CD14-positive monocyte (primary cell): ENCODE data around the gene PNMA6E. TPM values are rescaled to one million over a fixed set of nuclear protein-coding genes. Genes with fewer than 3 reads are reported as not detected.

Experiments
- DNase-seq, 3 donors: peaks; one replicate each; pipeline ENCODE4 v3.0.0-alpha.2; 2011 to 2022
- H2AFZ ChIP-seq: 2 replicates; pipeline ENCODE4 v1.6.0; 2012; ENCODE audit warnings: mild to moderate bottlenecking, low read depth, low read length, inconsistent platforms; ENCODE audit not compliant: insufficient read depth, poor library complexity, severe bottlenecking
- H3K27ac ChIP-seq, 2 donors: 1 replicate in 1 of 2; 2 replicates in 1 of 2; pipeline ENCODE4 v1.5.1; 2012 to 2013; ENCODE audit warnings: low read length in 2 of 2, control low read depth in 1 of 2, inconsistent platforms in 1 of 2, low read depth in 1 of 2, mild to moderate bottlenecking in 1 of 2
- H3K27me3 ChIP-seq, 2 donors: one replicate each; pipeline versions ENCODE4 v1.6.0 to v1.6.1; 2011 to 2013; ENCODE audit warnings: low read length in 2 of 2; ENCODE audit not compliant: control insufficient read depth in 2 of 2, insufficient read depth in 2 of 2
- H3K36me3 ChIP-seq, 2 donors: replicated peaks in 1 of 2; 1 replicate in 1 of 2; 2 replicates in 1 of 2; pipeline versions ENCODE4 v1.5.1 to v1.6.1; 2012 to 2013; ENCODE audit warnings: low read length in 2 of 2, control low read depth in 1 of 2, inconsistent platforms in 1 of 2, mild to moderate bottlenecking in 1 of 2; ENCODE audit not compliant: insufficient read depth in 2 of 2, control insufficient read depth in 1 of 2
- H3K4me1 ChIP-seq, 2 donors: 1 replicate in 1 of 2; 2 replicates in 1 of 2; pipeline versions ENCODE4 v1.5.1 to v1.6.1; 2012 to 2013; ENCODE audit warnings: low read length in 2 of 2, control low read depth in 1 of 2, inconsistent platforms in 1 of 2, mild to moderate bottlenecking in 1 of 2, moderate library complexity in 1 of 2; ENCODE audit not compliant: insufficient read depth in 2 of 2, control insufficient read depth in 1 of 2
- H3K4me2 ChIP-seq: replicated peaks from 2 replicates; pipeline ENCODE3; 2012; ENCODE audit warnings: low read length, moderate library complexity, mild to moderate bottlenecking; ENCODE audit not compliant: poor library complexity, severe bottlenecking; ENCODE audit errors: extremely low read depth
- H3K4me3 ChIP-seq, 3 experiments: fragments of 200-600 bp in 1 of 3; sonication (generic) in 1 of 3; replicated peaks in 1 of 3; 1 replicate in 2 of 3; 2 replicates in 1 of 3; pipeline ENCODE4 v1.5.1; 2011 to 2013; ENCODE audit warnings: low read length in 3 of 3, mild to moderate bottlenecking in 3 of 3, control low read depth in 2 of 3, low read depth in 2 of 3, inconsistent platforms in 1 of 3, moderate library complexity in 1 of 3
- H3K79me2 ChIP-seq: 2 replicates; pipeline ENCODE4 v1.6.0; 2012; ENCODE audit warnings: mild to moderate bottlenecking, control low read depth, inconsistent platforms, low read length, moderate library complexity; ENCODE audit not compliant: insufficient read depth
- H3K9ac ChIP-seq: 2 replicates; pipeline ENCODE4 v1.6.0; 2017; ENCODE audit warnings: low read length, mild to moderate bottlenecking; ENCODE audit not compliant: insufficient read depth, poor library complexity, severe bottlenecking
- H3K9me3 ChIP-seq, 2 donors: replicated peaks in 1 of 2; 1 replicate in 1 of 2; 2 replicates in 1 of 2; pipeline versions ENCODE4 v1.5.1 to v1.6.1; 2012 to 2013; ENCODE audit warnings: low read length in 2 of 2, control low read depth in 1 of 2; ENCODE audit not compliant: control insufficient read depth in 1 of 2, insufficient read depth in 1 of 2
- H4K20me1 ChIP-seq: 2 replicates; pipeline ENCODE4 v1.6.0; 2012; ENCODE audit warnings: mild to moderate bottlenecking, low read length, control low read depth, moderate library complexity; ENCODE audit not compliant: insufficient read depth
- H3K27ac Mint-ChIP-seq, 7 donors: one replicate each; pipeline ENCODE4 v1.8.0; 2020; ENCODE audit warnings: mild to moderate bottlenecking in 7 of 7, mixed read lengths in 7 of 7, moderate library complexity in 6 of 7, inconsistent platforms in 2 of 7
- H3K27me3 Mint-ChIP-seq, 3 donors: one replicate each; pipeline ENCODE4 v1.8.0; 2021 to 2022; ENCODE audit warnings: low read depth in 3 of 3, mild to moderate bottlenecking in 3 of 3, mixed read lengths in 3 of 3, moderate library complexity in 3 of 3, inconsistent platforms in 1 of 3
- H3K36me3 Mint-ChIP-seq, 2 donors: one replicate each; pipeline ENCODE4 v1.8.0; 2020; ENCODE audit warnings: mixed read lengths in 2 of 2, inconsistent platforms in 1 of 2, mild to moderate bottlenecking in 1 of 2
- H3K4me1 Mint-ChIP-seq: one replicate; pipeline ENCODE4 v1.8.0; 2020; ENCODE audit warnings: mild to moderate bottlenecking, mixed read lengths
- H3K4me3 Mint-ChIP-seq, 2 donors: one replicate each; pipeline ENCODE4 v1.8.0; 2020; ENCODE audit warnings: mild to moderate bottlenecking in 2 of 2, mixed read lengths in 2 of 2, moderate library complexity in 1 of 2
- H3K9me3 Mint-ChIP-seq, 7 donors: one replicate each; pipeline ENCODE4 v1.8.0; 2020 to 2022; ENCODE audit warnings: mixed read lengths in 7 of 7, mild to moderate bottlenecking in 6 of 7, moderate library complexity in 6 of 7, inconsistent platforms in 2 of 7
- WGBS: methylation state at CpG from one replicate; pipeline ENCODE4 v1.1.5; 2013; ENCODE audit warnings: missing lambda C conversion rate; ENCODE audit not compliant: insufficient coverage; 5-methylcytosine and 5-hydroxymethylcytosine counted together
- intact Hi-C, 2 donors: fragments of 100-400 bp; cut with micrococcal nuclease; formaldehyde crosslinking; loops; one replicate each; pipeline versions ENCODE4 v1.15.0 to v1.15.1; 2023
- polyA plus RNA-seq, 3 donors: library from polyadenylated mRNA; depleted of rRNA in 1 of 3; unstranded in 2 of 3; stranded (reverse) in 1 of 3; fragments of 300-500 nt in 2 of 3; fragments of >200 nt in 1 of 3; fragmentation: Illumina TruSeq in 2 of 3; gene quantifications; 1 replicate in 2 of 3; 2 replicates in 1 of 3; pipeline ENCODE4 v1.2.3, GENCODE V29; 2012 to 2021
- TF ChIP-seq, protein P1 (sequence below): fragments of 200-600 bp; IDR thresholded peaks from one replicate; pipeline ENCODE4 v1.8.0; 2022; ENCODE audit warnings: antibody characterized with exemption, mild to moderate bottlenecking

Gene PNMA6E
- polyA plus RNA-seq, 3 donors, result not detected

GRCh38 chrX:153420851-153421599 is 19.9 kb upstream of the PNMA6E start:
- no peak for DNase-seq
- H3K27ac Mint-ChIP-seq, result no peak overlapping the region
- Histone ChIP-seq H3K4me2 (no peak overlapping the region), H3K36me3 (peaks cover 0 to 6% of the 10 kb centered on the region in 2 donors), H3K4me1 (peaks cover 9 to 14% of the 10 kb centered on the region in 2 donors), H2AFZ (no peak overlapping the region), H3K9me3 (no peaks in the 10 kb centered on the region), H3K27ac (no peak overlapping the region), H3K9ac (no peak overlapping the region), H3K27me3 (no peaks in the 10 kb centered on the region), H4K20me1 (no peaks in the 10 kb centered on the region), H3K4me3 (no peak overlapping the region), H3K79me2 (no peaks in the 10 kb centered on the region)
- TF ChIP-seq, protein P1, sequence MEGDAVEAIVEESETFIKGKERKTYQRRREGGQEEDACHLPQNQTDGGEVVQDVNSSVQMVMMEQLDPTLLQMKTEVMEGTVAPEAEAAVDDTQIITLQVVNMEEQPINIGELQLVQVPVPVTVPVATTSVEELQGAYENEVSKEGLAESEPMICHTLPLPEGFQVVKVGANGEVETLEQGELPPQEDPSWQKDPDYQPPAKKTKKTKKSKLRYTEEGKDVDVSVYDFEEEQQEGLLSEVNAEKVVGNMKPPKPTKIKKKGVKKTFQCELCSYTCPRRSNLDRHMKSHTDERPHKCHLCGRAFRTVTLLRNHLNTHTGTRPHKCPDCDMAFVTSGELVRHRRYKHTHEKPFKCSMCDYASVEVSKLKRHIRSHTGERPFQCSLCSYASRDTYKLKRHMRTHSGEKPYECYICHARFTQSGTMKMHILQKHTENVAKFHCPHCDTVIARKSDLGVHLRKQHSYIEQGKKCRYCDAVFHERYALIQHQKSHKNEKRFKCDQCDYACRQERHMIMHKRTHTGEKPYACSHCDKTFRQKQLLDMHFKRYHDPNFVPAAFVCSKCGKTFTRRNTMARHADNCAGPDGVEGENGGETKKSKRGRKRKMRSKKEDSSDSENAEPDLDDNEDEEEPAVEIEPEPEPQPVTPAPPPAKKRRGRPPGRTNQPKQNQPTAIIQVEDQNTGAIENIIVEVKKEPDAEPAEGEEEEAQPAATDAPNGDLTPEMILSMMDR, result no peak
- H3K27me3 Mint-ChIP-seq, result peaks cover 0 to 12% (median 5%) of the 10 kb centered on the region in 3 donors
- 99% methylated on average over 46 of the region's 91 CpGs for WGBS
- H3K4me1 Mint-ChIP-seq, result peaks cover 29% of the 10 kb centered on the region
- H3K9me3 Mint-ChIP-seq, result peaks cover 0 to 5% (median 0%) of the 10 kb centered on the region in 7 donors
- peaks cover 10 to 15% of the 10 kb centered on the region in 2 donors for H3K36me3 Mint-ChIP-seq
- H3K4me3 Mint-ChIP-seq, result no peak overlapping the region
- intact Hi-C loops, result no loop called here

DNA sequence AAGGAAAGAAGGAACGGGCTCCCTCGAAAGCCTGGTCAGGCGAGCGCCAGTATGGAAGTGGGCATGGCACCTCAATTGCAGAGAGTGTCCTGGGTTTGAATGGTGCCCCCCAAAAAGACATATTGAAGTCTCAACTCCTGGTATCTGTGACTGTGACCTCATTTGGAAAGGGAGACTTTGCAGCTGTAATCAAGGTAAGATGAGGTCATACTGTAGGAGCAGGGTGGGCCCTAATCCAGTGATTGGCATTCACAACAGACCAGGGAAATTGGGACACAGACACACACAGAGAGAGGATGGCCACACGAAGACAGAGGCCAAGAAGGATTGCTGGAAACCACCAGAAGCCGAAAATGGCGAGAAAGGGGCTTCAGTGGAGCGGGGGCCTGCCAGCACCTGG is 16.5 kb upstream of the PNMA6E start:
- H3K27me3 ChIP-seq, result no peaks in the 10 kb centered on the region
- Mint-ChIP-seq H3K27me3 (peaks cover 0 to 18% (median 5%) of the 10 kb centered on the region in 3 donors), H3K36me3 (peaks cover 10 to 15% of the 10 kb centered on the region in 2 donors), H3K9me3 (peaks cover 0 to 5% (median 0%) of the 10 kb centered on the region in 7 donors), H3K4me3 (no peak overlapping the region), H3K27ac (no peak overlapping the region), H3K4me1 (peaks cover 43% of the 10 kb centered on the region)
- no peak overlapping the region for H3K9ac ChIP-seq
- H2AFZ ChIP-seq, result no peak overlapping the region
- H3K9me3 ChIP-seq, result no peaks in the 10 kb centered on the region
- intact Hi-C loops, result no loop called here
- TF ChIP-seq, protein P1, result no peak
- no peaks in the 10 kb centered on the region for H4K20me1 ChIP-seq
- DNase-seq, result no peak
- H3K27ac ChIP-seq, result no peak overlapping the region
- 100% methylated on average over 3 of the region's 8 CpGs for whole genome bisulfite sequencing
- H3K36me3 ChIP-seq, result peaks cover 0 to 6% of the 10 kb centered on the region in 2 donors
- H3K4me2 ChIP-seq, result no peak overlapping the region
- H3K4me1 ChIP-seq, result peaks cover 42 to 44% of the 10 kb centered on the region in 2 donors
- H3K4me3 ChIP-seq, result no peak overlapping the region
- peaks cover 6% of the 10 kb centered on the region for H3K79me2 ChIP-seq
